Lower leg skin (tissue), 4 donors: Measurements from ENCODE around the gene MEGF8. TPM values are rescaled to one million over a fixed set of nuclear protein-coding genes. Genes with fewer than 3 reads are reported as not detected.

Experiments
- DNase-seq, 2 donors: peaks; one replicate each; pipeline ENCODE4 v3.0.0-alpha.2; 2019; ENCODE audit warnings: low spot score in 2 of 2
- H3K4me3 ChIP-seq: fragments of 200-600 bp; sonication (generic); 2 replicates; pipeline ENCODE4 v1.5.1; 2017; ENCODE audit warnings: mild to moderate bottlenecking, low read depth; ENCODE audit not compliant: poor library complexity, severe bottlenecking
- CTCF ChIP-seq, 3 donors: fragments of 450-650 bp; IDR thresholded peaks; one replicate each; pipeline ENCODE4 v1.5.1; 2016; ENCODE audit warnings: antibody characterized with exemption in 3 of 3, mild to moderate bottlenecking in 3 of 3, moderate library complexity in 2 of 3
- POLR2A ChIP-seq, 2 donors: fragments of 450-650 bp; IDR thresholded peaks; one replicate each; pipeline ENCODE4 v1.6.1; 2016 to 2017; ENCODE audit warnings: antibody characterized with exemption in 2 of 2, mild to moderate bottlenecking in 1 of 2, moderate library complexity in 1 of 2
- WGBS, 2 donors: methylation state at CpG; one replicate each; pipeline ENCODE4 v1.1.5; 2018; 5-methylcytosine and 5-hydroxymethylcytosine counted together
- intact Hi-C: fragments of 100-400 bp; cut with DNase I; formaldehyde crosslinking; loops from one replicate; pipeline ENCODE4 v1.15.0; 2023; ENCODE audit warnings: low total_unique reads
- total RNA-seq, 4 donors: library from RNA; depleted of rRNA; stranded (reverse); fragments of >200 nt; gene quantifications; one replicate each; pipeline ENCODE4 v1.1.0, GENCODE V29; 2016

MEGF8 gene
- total RNA-seq, 4 donors from 2014 or later: 6.1 to 14.1 (median 12.0) TPM

- H3K4me3 ChIP-seq: peak within 1 kb of the TSS; percentile 31
- TF ChIP-seq POLR2A (IDR thresholded peaks at IDR 0.05) (no peak), CTCF (IDR thresholded peaks at IDR 0.05) (no peak)
- 1 to 2% methylated on average over 42 to 62 of the region's 67 CpGs for WGBS, 2 donors
- DNase-seq: no peak
- intact Hi-C loops: loop anchor here (10.0 kb wide), 1 partner anchor 188 kb away; no protein-coding TSS in a partner anchor
These were observed 12.2 kb upstream of the MEGF8 start, which contains the start of gene TMEM145 for GRCh38 chr19:42313096-42313839. TMEM145 (plus strand) TSS chr19:42313309; CDS start chr19:42313377, 68 bp downstream.

- 31 to 38% methylated on average over 25 to 26 of the region's 26 CpGs for WGBS, 2 donors
- H3K4me3 ChIP-seq: no peak overlapping the region
- intact Hi-C loops: loop anchor here (10.0 kb wide), 1 partner anchor 189 kb away; no protein-coding TSS in a partner anchor
- no peak for DNase-seq
- TF ChIP-seq CTCF (IDR thresholded peaks at IDR 0.05) (no peak), POLR2A (IDR thresholded peaks at IDR 0.05) (no peak)
These were observed 11.3 kb upstream of the MEGF8 start for GRCh38 chr19:42313840-42314755.

- H3K4me3 ChIP-seq: no peak overlapping the region
- no peak for DNase-seq
- 74 to 78% methylated on average over 5 of the region's 5 CpGs for WGBS, 2 donors
- no peak for TF ChIP-seq CTCF (IDR thresholded peaks at IDR 0.05)
- TF ChIP-seq POLR2A (IDR thresholded peaks at IDR 0.05): no peak
- intact Hi-C loops: loop anchor here (10.0 kb wide), 1 partner anchor 190 kb away; no protein-coding TSS in a partner anchor
These were observed 10.4 kb upstream of the MEGF8 start for GRCh38 chr19:42315024-42315423.

GRCh38 chr19:42316223-42317211 lies 8.9 kb upstream of the MEGF8 start:
- WGBS, 2 donors: 34 to 42% methylated on average over 28 of the region's 28 CpGs
- TF ChIP-seq CTCF (IDR thresholded peaks at IDR 0.05) (no peak), POLR2A (IDR thresholded peaks at IDR 0.05) (no peak)
- DNase-seq: no peak
- H3K4me3 ChIP-seq: no peak overlapping the region
- intact Hi-C loops: loop anchor here (10.0 kb wide), 1 partner anchor 192 kb away; no protein-coding TSS in a partner anchor

GRCh38 chr19:42317535-42317934 lies 7.9 kb upstream of the MEGF8 start:
- intact Hi-C loops: loop anchor here (10.0 kb wide), 1 partner anchor 193 kb away; no protein-coding TSS in a partner anchor
- 86 to 91% methylated on average over 13 of the region's 13 CpGs for WGBS, 2 donors

More at GRCh38 chr19:42317535-42317934, 7.9 kb upstream of the MEGF8 start:
- no peak for TF ChIP-seq POLR2A (IDR thresholded peaks at IDR 0.05)
- no peak overlapping the region for H3K4me3 ChIP-seq
- no peak for DNase-seq
